Tibial nerve (tissue), 4 donors: ENCODE measurements around the gene ASTN2.

Experiments
- EP300 ChIP-seq, 2 donors: sonication (generic); formaldehyde crosslinking; IDR thresholded peaks; one replicate each; pipeline ENCODE4 v1.6.1; 2017; ENCODE audit warnings: antibody characterized with exemption in 2 of 2, mild to moderate bottlenecking in 1 of 2
- POLR2A ChIP-seq, 2 donors: fragments of 450-650 bp; IDR thresholded peaks; one replicate each; pipeline ENCODE4 v1.6.1; 2017; ENCODE audit warnings: antibody characterized with exemption in 2 of 2, mild to moderate bottlenecking in 2 of 2, moderate library complexity in 2 of 2
- TF ChIP-seq, protein P1 (sequence below), 5 experiments: fragments of 200-600 bp in 3 of 5; fragments of 450-650 bp in 2 of 5; sonication (generic) in 3 of 5; IDR thresholded peaks; one replicate each; pipeline ENCODE4 v1.5.1; 2016 to 2019; ENCODE audit warnings: antibody characterized with exemption in 5 of 5, mild to moderate bottlenecking in 3 of 5, moderate library complexity in 2 of 5

DNA sequence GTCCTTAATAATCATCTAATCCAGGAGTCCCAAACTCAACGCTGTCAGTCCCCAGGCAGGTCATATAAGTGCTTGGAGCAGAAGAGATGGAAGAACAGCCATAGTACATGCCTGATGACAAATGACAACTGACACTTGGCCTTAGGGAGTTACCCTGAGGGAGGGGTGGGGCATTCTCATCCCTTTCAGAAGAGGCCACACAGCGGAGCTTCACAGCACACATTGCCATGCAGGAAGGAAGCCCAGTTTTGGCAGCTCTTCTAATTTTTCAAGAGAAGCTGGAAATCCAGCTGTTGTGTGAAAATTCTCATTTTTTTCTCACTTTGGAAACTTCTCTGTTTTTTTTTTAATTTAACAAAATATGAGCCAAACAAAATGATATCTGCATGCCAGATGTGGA, 89.0 kb downstream of the ASTN2 start:
- TF ChIP-seq, protein P1, sequence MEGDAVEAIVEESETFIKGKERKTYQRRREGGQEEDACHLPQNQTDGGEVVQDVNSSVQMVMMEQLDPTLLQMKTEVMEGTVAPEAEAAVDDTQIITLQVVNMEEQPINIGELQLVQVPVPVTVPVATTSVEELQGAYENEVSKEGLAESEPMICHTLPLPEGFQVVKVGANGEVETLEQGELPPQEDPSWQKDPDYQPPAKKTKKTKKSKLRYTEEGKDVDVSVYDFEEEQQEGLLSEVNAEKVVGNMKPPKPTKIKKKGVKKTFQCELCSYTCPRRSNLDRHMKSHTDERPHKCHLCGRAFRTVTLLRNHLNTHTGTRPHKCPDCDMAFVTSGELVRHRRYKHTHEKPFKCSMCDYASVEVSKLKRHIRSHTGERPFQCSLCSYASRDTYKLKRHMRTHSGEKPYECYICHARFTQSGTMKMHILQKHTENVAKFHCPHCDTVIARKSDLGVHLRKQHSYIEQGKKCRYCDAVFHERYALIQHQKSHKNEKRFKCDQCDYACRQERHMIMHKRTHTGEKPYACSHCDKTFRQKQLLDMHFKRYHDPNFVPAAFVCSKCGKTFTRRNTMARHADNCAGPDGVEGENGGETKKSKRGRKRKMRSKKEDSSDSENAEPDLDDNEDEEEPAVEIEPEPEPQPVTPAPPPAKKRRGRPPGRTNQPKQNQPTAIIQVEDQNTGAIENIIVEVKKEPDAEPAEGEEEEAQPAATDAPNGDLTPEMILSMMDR (IDR thresholded peaks at IDR 0.05) = no peak
- TF ChIP-seq POLR2A (IDR thresholded peaks at IDR 0.05) (no peak), EP300 (IDR thresholded peaks at IDR 0.05) (no peak)
